Testis (tissue), 2 donors: ENCODE measurements around the gene C5orf47.

ENCODE experiments used
- CTCF ChIP-seq, 3 experiments: fragments of 450-650 bp in 2 of 3; fragments of 200-600 bp in 1 of 3; sonication (generic) in 1 of 3; IDR thresholded peaks; one replicate each; pipeline ENCODE4 v1.5.1; 2016 to 2019; ENCODE audit warnings: antibody characterized with exemption in 3 of 3, mild to moderate bottlenecking in 2 of 3, moderate library complexity in 1 of 3
- POLR2A ChIP-seq: fragments of 450-650 bp; IDR thresholded peaks from one replicate; pipeline ENCODE4 v1.6.1; 2017; ENCODE audit warnings: antibody characterized with exemption, mild to moderate bottlenecking, moderate library complexity

- TF ChIP-seq CTCF (IDR thresholded peaks at IDR 0.05) (no peak), POLR2A (no peak)
These were observed 42.6 kb upstream of the C5orf47 start for GRCh38 chr5:173946323-173946722.
